Endothelial cell of umbilical vein (primary cell): ENCODE measurements around the gene SIDT1.

Experiments used
- EZH2 ChIP-seq: IDR thresholded peaks from 2 replicates; pipeline ENCODE4 v1.6.1; 2012; ENCODE audit warnings: borderline replicate concordance, low read depth, mild to moderate bottlenecking, moderate library complexity, low read length, inconsistent platforms; ENCODE audit not compliant: severe bottlenecking
- POLR2A ChIP-seq: IDR thresholded peaks from 2 replicates; pipeline ENCODE4 v1.6.1; 2012; ENCODE audit warnings: low read depth, mild to moderate bottlenecking, control low read depth, low read length

DNA sequence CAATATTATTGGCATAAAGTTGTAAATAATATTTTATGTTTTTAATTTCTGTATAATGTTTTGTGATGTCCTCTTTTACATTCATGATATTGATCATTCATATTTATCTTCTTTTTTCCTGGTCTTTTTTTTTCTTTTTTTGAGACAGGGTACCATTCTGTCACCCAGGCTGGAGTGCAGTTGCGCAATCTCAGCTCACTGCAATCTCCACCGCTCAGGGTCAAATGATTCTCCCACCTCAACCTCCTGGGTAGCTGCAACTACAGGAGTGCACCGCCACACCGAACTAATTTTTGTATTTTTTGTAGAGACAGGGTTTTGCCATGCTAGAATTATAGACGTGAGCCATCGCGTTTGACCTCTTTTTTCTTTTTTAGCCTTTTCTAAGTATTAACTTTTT, 111.2 kb downstream of the SIDT1 start:
- TF ChIP-seq EZH2 (no peak), POLR2A (no peak)
